Measurements from ENCODE around the gene IL36B. TPM values are rescaled to one million over a fixed set of nuclear protein-coding genes. Genes with fewer than 3 reads are reported as not detected.

Gene IL36B
- total and polyA plus RNA-seq, 5 donors = not detected

- whole genome bisulfite sequencing = 86% methylated on average over 3 of the region's 3 CpGs
- intact Hi-C loops (cut with DNase I) = no loop called here
- H3K27me3 ChIP-seq (ENCODE audit: control insufficient read depth, insufficient read depth) = no peaks in the 10 kb centered on the region
- H3K27ac ChIP-seq (ENCODE audit: low read length) = no peak within 1 kb of the TSS
- no peak within 1 kb of the TSS for H3K4me3 ChIP-seq (ENCODE audit: low read length)
- H3K9me3 ChIP-seq (ENCODE audit: control insufficient read depth, low read length) = no peaks in the 10 kb centered on the region
- ATAC-seq = no peak
- no peak for DNase-seq
- no peaks in the 10 kb centered on the region for H3K4me1 ChIP-seq (ENCODE audit: control insufficient read depth, insufficient read depth, low read length)
These were observed 47.6 kb downstream of the IL36B start, which contains the start of gene IL36A for GRCh38 chr2:113005030-113005509. IL36A (plus strand) TSS chr2:113005459; CDS start chr2:113005872, 413 bp downstream.

GRCh38 chr2:113002677-113003076, 50.0 kb downstream of the IL36B start:
- intact Hi-C loops (cut with DNase I) = no loop called here
- no peaks in the 10 kb centered on the region for H3K27me3 ChIP-seq (ENCODE audit: control insufficient read depth, insufficient read depth)
- ATAC-seq (no peak), DNase-seq (no peak)
- no peaks in the 10 kb centered on the region for H3K4me1 ChIP-seq (ENCODE audit: control insufficient read depth, insufficient read depth, low read length)
- H3K9me3 ChIP-seq (ENCODE audit: control insufficient read depth, low read length) = no peaks in the 10 kb centered on the region
- no peak overlapping the region for H3K27ac ChIP-seq (ENCODE audit: low read length)
- no peak overlapping the region for H3K4me3 ChIP-seq (ENCODE audit: low read length)
- 59% methylated on average over 2 of the region's 2 CpGs for WGBS

- intact Hi-C loops (cut with DNase I) = no loop called here
- DNase-seq (no peak), ATAC-seq (no peak)
- no peaks in the 10 kb centered on the region for H3K4me1 ChIP-seq (ENCODE audit: control insufficient read depth, insufficient read depth, low read length)
- no peak overlapping the region for H3K27ac ChIP-seq (ENCODE audit: low read length)
- no peaks in the 10 kb centered on the region for H3K27me3 ChIP-seq (ENCODE audit: control insufficient read depth, insufficient read depth)
- WGBS = 77% methylated on average over 1 of the region's 1 CpG
- H3K9me3 ChIP-seq (ENCODE audit: control insufficient read depth, low read length) = no peaks in the 10 kb centered on the region
- H3K4me3 ChIP-seq (ENCODE audit: low read length) = no peak overlapping the region
These were observed 52.2 kb downstream of the IL36B start for GRCh38 chr2:113000436-113000835.

- 75% methylated on average over 1 of the region's 1 CpG for WGBS
- no peak for DNase-seq
- H3K4me1 ChIP-seq (ENCODE audit: control insufficient read depth, insufficient read depth, low read length) = no peaks in the 10 kb centered on the region
- no peak overlapping the region for H3K27ac ChIP-seq (ENCODE audit: low read length)
- no peaks in the 10 kb centered on the region for H3K27me3 ChIP-seq (ENCODE audit: control insufficient read depth, insufficient read depth)
- peaks cover 2% of the 10 kb centered on the region for H3K9me3 ChIP-seq (ENCODE audit: control insufficient read depth, low read length)
- ATAC-seq = no peak
- intact Hi-C loops (cut with DNase I) = no loop called here
- no peak overlapping the region for H3K4me3 ChIP-seq (ENCODE audit: low read length)
These were observed 55.5 kb downstream of the IL36B start for GRCh38 chr2:112997151-112997550.

DNA sequence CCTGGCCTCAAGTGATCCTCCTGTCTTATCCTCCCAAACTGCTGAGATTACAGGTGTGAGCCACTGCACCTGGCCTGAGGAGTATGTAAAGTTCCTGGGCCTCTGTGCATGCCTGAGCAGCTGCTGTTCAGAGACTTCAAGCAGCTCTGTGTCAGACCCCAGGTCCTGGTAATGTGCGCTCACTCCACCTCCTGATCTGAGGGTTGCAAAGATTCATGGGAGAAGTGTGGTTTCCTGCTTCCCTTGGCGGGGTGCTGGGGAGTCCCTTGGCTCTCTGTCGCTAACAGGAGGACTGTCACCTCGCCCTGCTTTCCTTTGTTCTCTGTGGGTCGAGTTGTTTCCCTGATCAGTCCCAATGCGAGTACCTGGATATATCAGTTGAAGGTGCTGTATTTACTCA, 56.0 kb downstream of the IL36B start:
- Histone ChIP-seq H3K27me3 (ENCODE audit: control insufficient read depth, insufficient read depth) (no peaks in the 10 kb centered on the region), H3K4me1 (ENCODE audit: control insufficient read depth, insufficient read depth, low read length) (no peaks in the 10 kb centered on the region), H3K9me3 (ENCODE audit: control insufficient read depth, low read length) (peaks cover 2% of the 10 kb centered on the region), H3K27ac (ENCODE audit: low read length) (no peak overlapping the region), H3K4me3 (ENCODE audit: low read length) (no peak overlapping the region)
- WGBS = 65% methylated on average over 6 of the region's 6 CpGs
- DNase-seq (no peak), ATAC-seq (no peak)
- intact Hi-C loops (cut with DNase I) = no loop called here

GRCh38 chr2:112995346-112995920, 57.2 kb downstream of the IL36B start:
- WGBS = 89% methylated on average over 14 of the region's 14 CpGs
- Histone ChIP-seq H3K4me3 (ENCODE audit: low read length) (no peak overlapping the region), H3K9me3 (ENCODE audit: control insufficient read depth, low read length) (peaks cover 2% of the 10 kb centered on the region), H3K4me1 (ENCODE audit: control insufficient read depth, insufficient read depth, low read length) (no peaks in the 10 kb centered on the region), H3K27ac (ENCODE audit: low read length) (no peak overlapping the region), H3K27me3 (ENCODE audit: control insufficient read depth, insufficient read depth) (no peaks in the 10 kb centered on the region)
- no peak for ATAC-seq
- no peak for DNase-seq
- intact Hi-C loops (cut with DNase I) = no loop called here

DNA sequence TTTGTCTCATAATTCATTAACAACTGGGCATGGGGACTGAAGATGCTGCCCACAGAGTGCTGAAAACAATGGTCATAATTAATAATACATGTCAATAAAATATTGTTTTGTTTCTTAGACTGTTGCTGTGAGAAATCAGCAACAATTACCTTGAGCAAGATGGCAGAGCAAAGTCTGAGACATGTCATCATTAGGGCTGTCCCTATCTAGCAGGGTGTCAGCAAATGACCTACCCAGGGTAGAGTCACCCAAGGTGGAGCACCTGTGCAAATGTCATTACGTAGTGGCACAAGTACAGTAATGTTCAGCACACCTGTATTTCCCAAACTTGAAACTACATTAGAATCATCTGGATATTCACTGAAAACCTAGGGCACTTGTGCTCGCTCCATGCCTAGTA, 58.0 kb downstream of the IL36B start:
- Histone ChIP-seq H3K9me3 (ENCODE audit: control insufficient read depth, low read length) (peaks cover 2% of the 10 kb centered on the region), H3K27ac (ENCODE audit: low read length) (no peak overlapping the region), H3K4me1 (ENCODE audit: control insufficient read depth, insufficient read depth, low read length) (no peaks in the 10 kb centered on the region), H3K4me3 (ENCODE audit: low read length) (no peak overlapping the region), H3K27me3 (ENCODE audit: control insufficient read depth, insufficient read depth) (no peaks in the 10 kb centered on the region)
- intact Hi-C loops (cut with DNase I) = no loop called here
- 83% methylated on average over 2 of the region's 2 CpGs for whole genome bisulfite sequencing
- ATAC-seq (no peak), DNase-seq (no peak)

- no peaks in the 10 kb centered on the region for H3K4me1 ChIP-seq (ENCODE audit: control insufficient read depth, insufficient read depth, low read length)
- no peak overlapping the region for H3K4me3 ChIP-seq (ENCODE audit: low read length)
- no peak overlapping the region for H3K27ac ChIP-seq (ENCODE audit: low read length)
- no peaks in the 10 kb centered on the region for H3K27me3 ChIP-seq (ENCODE audit: control insufficient read depth, insufficient read depth)
- DNase-seq (no peak), ATAC-seq (no peak)
- intact Hi-C loops (cut with DNase I) = no loop called here
- H3K9me3 ChIP-seq (ENCODE audit: control insufficient read depth, low read length) = peaks cover 2% of the 10 kb centered on the region
These were observed 58.8 kb downstream of the IL36B start for GRCh38 chr2:112993831-112994230.

DNA sequence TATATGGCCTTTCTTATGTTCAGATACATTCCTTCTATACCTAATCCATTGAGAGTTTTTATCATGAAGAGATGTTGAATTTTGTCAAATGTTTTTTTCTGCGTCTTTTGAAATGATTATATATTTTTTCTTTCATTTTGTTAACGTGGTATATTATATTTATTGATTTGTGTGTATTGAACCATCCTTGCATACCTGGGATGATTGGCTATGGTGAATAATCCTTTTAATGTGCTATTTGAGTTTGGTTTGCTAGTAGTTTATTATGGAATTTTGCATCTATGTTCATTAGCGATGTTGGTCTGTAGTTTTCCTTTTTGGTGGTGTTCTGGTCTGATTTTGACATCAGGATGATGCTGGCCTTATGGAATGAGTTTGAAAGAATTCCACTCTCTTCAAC, 63.1 kb downstream of the IL36B start:
- intact Hi-C loops (cut with DNase I) = no loop called here
- Histone ChIP-seq H3K27ac (ENCODE audit: low read length) (no peak overlapping the region), H3K27me3 (ENCODE audit: control insufficient read depth, insufficient read depth) (no peaks in the 10 kb centered on the region), H3K9me3 (ENCODE audit: control insufficient read depth, low read length) (peaks cover 2% of the 10 kb centered on the region), H3K4me1 (ENCODE audit: control insufficient read depth, insufficient read depth, low read length) (no peaks in the 10 kb centered on the region), H3K4me3 (ENCODE audit: low read length) (no peak overlapping the region)
- WGBS = 66% methylated on average over 3 of the region's 3 CpGs
- DNase-seq (no peak), ATAC-seq (no peak)

DNA sequence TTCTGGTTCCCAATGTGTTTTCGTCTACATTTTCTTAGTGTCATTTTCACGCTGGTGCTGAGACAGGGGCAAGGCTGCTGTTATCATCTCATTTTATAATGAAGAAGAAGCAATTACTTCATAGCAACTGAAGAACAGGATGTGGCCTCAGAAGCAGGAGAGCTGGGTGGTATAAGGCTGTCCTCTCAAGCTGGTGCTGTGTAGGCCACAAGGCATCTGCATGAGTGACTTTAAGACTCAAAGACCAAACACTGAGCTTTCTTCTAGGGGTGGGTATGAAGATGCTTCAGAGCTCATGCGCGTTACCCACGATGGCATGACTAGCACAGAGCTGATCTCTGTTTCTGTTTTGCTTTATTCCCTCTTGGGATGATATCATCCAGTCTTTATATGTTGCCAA, 67.6 kb downstream of the IL36B start:
- DNase-seq (no peak), ATAC-seq (no peak)
- Histone ChIP-seq H3K4me1 (ENCODE audit: control insufficient read depth, insufficient read depth, low read length) (no peaks in the 10 kb centered on the region), H3K27ac (ENCODE audit: low read length) (no peak overlapping the region), H3K27me3 (ENCODE audit: control insufficient read depth, insufficient read depth) (no peaks in the 10 kb centered on the region), H3K4me3 (ENCODE audit: low read length) (no peak overlapping the region), H3K9me3 (ENCODE audit: control insufficient read depth, low read length) (no peaks in the 10 kb centered on the region)
- 83% methylated on average over 5 of the region's 5 CpGs for WGBS
- intact Hi-C loops (cut with DNase I) = no loop called here

DNA sequence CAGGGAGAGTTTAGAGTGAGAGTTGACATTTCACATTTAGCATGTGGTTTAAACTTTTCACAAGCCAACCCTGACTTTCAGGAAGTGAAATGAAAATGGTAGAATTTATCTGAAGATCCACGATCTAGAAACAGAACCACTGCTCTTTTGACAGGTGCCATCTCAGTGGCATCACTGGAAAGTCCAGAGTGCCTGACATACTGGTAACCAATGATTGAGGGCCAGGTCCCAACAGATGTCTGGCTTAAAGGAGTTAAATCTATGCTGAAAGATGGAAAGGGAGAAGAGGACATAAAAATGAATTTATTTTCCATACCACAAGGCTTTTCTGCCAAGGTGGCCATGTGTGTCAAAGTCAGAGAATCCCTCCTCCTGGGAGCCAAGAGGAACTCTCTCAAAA, 72.1 kb downstream of the IL36B start:
- ATAC-seq (no peak), DNase-seq (no peak)
- Histone ChIP-seq H3K4me1 (ENCODE audit: control insufficient read depth, insufficient read depth, low read length) (no peaks in the 10 kb centered on the region), H3K27me3 (ENCODE audit: control insufficient read depth, insufficient read depth) (no peaks in the 10 kb centered on the region), H3K27ac (ENCODE audit: low read length) (no peak overlapping the region), H3K4me3 (ENCODE audit: low read length) (no peak overlapping the region), H3K9me3 (ENCODE audit: control insufficient read depth, low read length) (no peaks in the 10 kb centered on the region)
- WGBS = 45% methylated on average over 1 of the region's 1 CpG
- intact Hi-C loops (cut with DNase I) = no loop called here

GRCh38 chr2:112979731-112980130, 72.9 kb downstream of the IL36B start:
- intact Hi-C loops (cut with DNase I) = no loop called here
- H3K4me3 ChIP-seq (ENCODE audit: low read length) = no peak overlapping the region
- H3K27me3 ChIP-seq (ENCODE audit: control insufficient read depth, insufficient read depth) = no peaks in the 10 kb centered on the region
- no peak for ATAC-seq
- H3K4me1 ChIP-seq (ENCODE audit: control insufficient read depth, insufficient read depth, low read length) = no peaks in the 10 kb centered on the region
- no peak for DNase-seq
- WGBS = 89% methylated on average over 1 of the region's 1 CpG
- no peak overlapping the region for H3K27ac ChIP-seq (ENCODE audit: low read length)
- H3K9me3 ChIP-seq (ENCODE audit: control insufficient read depth, low read length) = no peaks in the 10 kb centered on the region
